HEK293T (cell line): ENCODE data around the gene MCM9.

Experiments
- ARNT ChIP-seq: fragments of 450-650 bp; IDR thresholded peaks from 2 replicates; pipeline ENCODE4 v1.6.1; 2017; ENCODE audit warnings: mild to moderate bottlenecking
- BHLHE40 ChIP-seq: fragments of 450-650 bp; IDR thresholded peaks from 2 replicates; pipeline ENCODE4 v1.6.1; 2016; ENCODE audit warnings: mild to moderate bottlenecking, moderate library complexity, borderline replicate concordance
- CTBP1 ChIP-seq: fragments of 450-650 bp; IDR thresholded peaks from 2 replicates; pipeline ENCODE4 v1.6.1; 2016; ENCODE audit warnings: borderline replicate concordance
- FOXK2 ChIP-seq: fragments of 450-650 bp; IDR thresholded peaks from 2 replicates; pipeline ENCODE4 v1.6.1; 2016; ENCODE audit warnings: mild to moderate bottlenecking
- HDGF ChIP-seq: fragments of 450-650 bp; IDR thresholded peaks from 2 replicates; pipeline ENCODE4 v1.6.1; 2017; ENCODE audit warnings: antibody characterized with exemption, borderline replicate concordance
- SP1 ChIP-seq: fragments of 450-650 bp; IDR thresholded peaks from 2 replicates; pipeline ENCODE4 v1.6.1; 2017
- ZNF384 ChIP-seq: fragments of 450-650 bp; IDR thresholded peaks from 2 replicates; pipeline ENCODE4 v1.6.1; 2016

GRCh38 chr6:118908441-118908840, 26.5 kb downstream of the MCM9 start:
- TF ChIP-seq HDGF, result no peak
- no peak for TF ChIP-seq SP1
- TF ChIP-seq FOXK2, result no peak
- no peak for TF ChIP-seq CTBP1
- no peak for TF ChIP-seq BHLHE40
- TF ChIP-seq ARNT, result no peak
- TF ChIP-seq ZNF384, result no peak
